Measurements from ENCODE around the gene CNIH2.

The CNIH2 gene

GRCh38 chr11:66277471-66278362 lies at the start of gene CNIH2:
Gene CNIH2, plus strand, starts transcription at chr11:66278175. Its CDS starts 282 bp downstream, at chr11:66278457.
- H3K36me3 ChIP-seq (ENCODE audit: insufficient read depth, low read length) = peaks cover 31% of the 10 kb centered on the region; the same call in 1 of the 2 replicates

DNA sequence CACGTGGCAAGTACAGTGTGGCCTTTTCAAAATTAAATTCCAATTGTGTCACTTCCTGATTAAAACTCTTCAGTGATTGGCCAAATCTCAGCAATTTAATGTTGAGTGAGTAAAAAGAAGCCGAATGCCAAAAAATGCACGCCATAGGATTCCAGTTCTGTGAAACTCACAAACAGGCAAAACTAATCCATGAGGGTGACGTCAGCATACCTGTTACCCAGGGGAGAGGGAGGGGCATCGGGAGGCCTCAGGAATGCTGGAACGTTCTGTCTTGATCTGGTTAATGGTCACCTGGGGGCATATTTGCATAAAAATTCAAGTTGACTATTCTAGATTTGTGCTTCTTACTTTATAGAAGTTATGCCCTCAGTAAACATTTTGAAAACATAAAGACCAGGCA lies 49.5 kb upstream of the CNIH2 start:
- H2AFZ ChIP-seq (ENCODE audit: low read length) = no peak overlapping the region
- H3K4me1 ChIP-seq (ENCODE audit: insufficient read depth, low read length, poor library complexity, severe bottlenecking) = no peaks in the 10 kb centered on the region
- no peaks in the 10 kb centered on the region for H3K9me3 ChIP-seq (ENCODE audit: insufficient read depth, low read depth, low read length)
- no peak overlapping the region for H3K4me3 ChIP-seq (ENCODE audit: low read length, poor library complexity, severe bottlenecking)
- no peaks in the 10 kb centered on the region for H4K20me1 ChIP-seq (ENCODE audit: insufficient read depth, low read length, poor library complexity, severe bottlenecking)
- H3K4me2 ChIP-seq (ENCODE audit: low read depth, low read length, poor library complexity, severe bottlenecking) = no peak overlapping the region
- no peaks in the 10 kb centered on the region for H3K79me2 ChIP-seq (ENCODE audit: insufficient read depth, low read length)
- H3K9me2 ChIP-seq (replicated peaks; ENCODE audit: low read depth, low read length) = no peaks in the 10 kb centered on the region
- no peak overlapping the region for H3K9ac ChIP-seq (ENCODE audit: low read depth, low read length, poor library complexity, severe bottlenecking)
- no peak for TF ChIP-seq CTCF (conservative IDR thresholded peaks at IDR 0.05; ENCODE audit: low read length)
- no peak for TF ChIP-seq EZH2phosphoT487 (IDR thresholded peaks at IDR 0.05; ENCODE audit: borderline replicate concordance)
- H3K36me3 ChIP-seq (ENCODE audit: insufficient read depth, low read length) = no peaks in the 10 kb centered on the region
- H3F3A ChIP-seq (ENCODE audit: low read depth) = no peaks in the 10 kb centered on the region
- no peaks in the 10 kb centered on the region for H3K27me3 ChIP-seq (ENCODE audit: insufficient read depth, low read length, poor library complexity, severe bottlenecking)

More at GRCh38 chr11:66277471-66278362, at the start of gene CNIH2:
- Histone ChIP-seq H3F3A (ENCODE audit: low read depth) (no peaks in the 10 kb centered on the region), H3K9ac (ENCODE audit: low read depth, low read length, poor library complexity, severe bottlenecking) (no peak within 1 kb of the TSS), H3K4me3 (ENCODE audit: low read length, poor library complexity, severe bottlenecking) (peak within 1 kb of the TSS; percentile 62), H4K20me1 (ENCODE audit: insufficient read depth, low read length, poor library complexity, severe bottlenecking) (peaks cover 8% of the 10 kb centered on the region), H3K9me2 (replicated peaks; ENCODE audit: low read depth, low read length) (no peaks in the 10 kb centered on the region), H3K79me2 (ENCODE audit: insufficient read depth, low read length) (no peaks in the 10 kb centered on the region; the same call in 1 of the 2 replicates), H3K27me3 (ENCODE audit: insufficient read depth, low read length, poor library complexity, severe bottlenecking) (no peaks in the 10 kb centered on the region), H2AFZ (ENCODE audit: low read length) (no peak within 1 kb of the TSS), H3K4me1 (ENCODE audit: insufficient read depth, low read length, poor library complexity, severe bottlenecking) (peaks cover 13% of the 10 kb centered on the region), H3K4me2 (ENCODE audit: low read depth, low read length, poor library complexity, severe bottlenecking) (peak within 1 kb of the TSS; percentile 73), H3K9me3 (ENCODE audit: insufficient read depth, low read depth, low read length) (no peaks in the 10 kb centered on the region)
- TF ChIP-seq CTCF (conservative IDR thresholded peaks at IDR 0.05; ENCODE audit: low read length) (no peak), EZH2phosphoT487 (IDR thresholded peaks at IDR 0.05; ENCODE audit: borderline replicate concordance) (no peak)

GRCh38 chr11:66230156-66230555 lies 47.8 kb upstream of the CNIH2 start:
- no peak for TF ChIP-seq CTCF (conservative IDR thresholded peaks at IDR 0.05; ENCODE audit: low read length)
- TF ChIP-seq EZH2phosphoT487 (IDR thresholded peaks at IDR 0.05; ENCODE audit: borderline replicate concordance) = no peak
- no peak overlapping the region for H3K4me2 ChIP-seq (ENCODE audit: low read depth, low read length, poor library complexity, severe bottlenecking)
- H3K79me2 ChIP-seq (ENCODE audit: insufficient read depth, low read length) = no peaks in the 10 kb centered on the region
- H3K27me3 ChIP-seq (ENCODE audit: insufficient read depth, low read length, poor library complexity, severe bottlenecking) = no peaks in the 10 kb centered on the region
- H3K9me2 ChIP-seq (replicated peaks; ENCODE audit: low read depth, low read length) = no peaks in the 10 kb centered on the region
- no peaks in the 10 kb centered on the region for H3F3A ChIP-seq (ENCODE audit: low read depth)
- H3K9ac ChIP-seq (ENCODE audit: low read depth, low read length, poor library complexity, severe bottlenecking) = no peak overlapping the region
- H3K4me3 ChIP-seq (ENCODE audit: low read length, poor library complexity, severe bottlenecking) = no peak overlapping the region
- H2AFZ ChIP-seq (ENCODE audit: low read length) = no peak overlapping the region
- H3K36me3 ChIP-seq (ENCODE audit: insufficient read depth, low read length) = no peaks in the 10 kb centered on the region
- no peaks in the 10 kb centered on the region for H3K9me3 ChIP-seq (ENCODE audit: insufficient read depth, low read depth, low read length)
- no peaks in the 10 kb centered on the region for H4K20me1 ChIP-seq (ENCODE audit: insufficient read depth, low read length, poor library complexity, severe bottlenecking)
- H3K4me1 ChIP-seq (ENCODE audit: insufficient read depth, low read length, poor library complexity, severe bottlenecking) = no peaks in the 10 kb centered on the region

Data from Loucy (cell line).